GM19025 (cell line): ENCODE results near the gene SVOPL.

Source experiments
- ATAC-seq: cut with Tn5 transposase; IDR thresholded peaks from one replicate; pipeline ENCODE4 v1.9.1; 2021; ENCODE audit warnings: mild to moderate bottlenecking, low read depth, moderate library complexity; ENCODE audit not compliant: unreplicated experiment

The SVOPL gene

DNA sequence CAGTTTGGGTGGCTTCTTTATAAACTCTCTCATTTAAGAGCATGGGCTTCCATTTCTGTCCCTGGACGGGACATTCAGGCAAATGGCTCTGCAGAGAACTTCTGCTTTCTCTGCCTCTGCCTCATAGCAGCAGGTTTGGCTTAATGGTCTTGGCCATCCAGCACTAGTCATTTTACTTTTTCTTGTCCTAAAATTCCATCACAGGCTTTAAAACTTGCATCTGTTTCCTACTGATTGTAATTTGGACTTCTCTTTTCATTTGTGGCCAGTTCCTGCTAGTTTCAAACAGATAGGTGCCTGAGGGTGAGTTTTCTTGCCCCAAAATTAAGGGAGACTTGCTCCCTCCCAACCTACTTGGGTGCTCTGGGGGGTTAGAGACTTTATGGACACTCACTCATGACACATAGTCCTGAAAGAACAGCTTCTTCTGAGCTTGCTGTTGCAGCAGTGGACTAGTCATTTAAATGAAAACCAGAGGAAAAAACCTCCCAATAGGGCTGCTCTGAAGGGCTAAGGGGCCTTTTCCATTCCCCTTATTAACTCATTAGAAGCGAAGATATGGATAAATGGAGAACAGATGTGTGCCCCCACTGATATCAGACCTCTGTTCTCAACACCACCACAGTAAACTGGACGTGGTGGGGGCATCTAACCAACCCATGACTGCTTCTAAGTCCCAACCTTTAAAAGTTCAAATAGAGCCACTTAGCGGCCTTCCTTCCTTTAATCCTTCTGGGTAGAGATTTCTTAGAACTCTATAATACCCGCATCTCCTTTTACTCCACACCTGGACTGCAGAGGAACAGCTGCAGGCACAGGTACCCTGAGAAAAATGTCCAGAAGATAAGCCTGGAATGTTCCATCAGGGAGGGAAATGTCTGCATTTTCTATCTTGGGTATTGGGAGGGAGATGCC is 38.8 kb downstream of the SVOPL start:
- ATAC-seq, result no peak

DNA sequence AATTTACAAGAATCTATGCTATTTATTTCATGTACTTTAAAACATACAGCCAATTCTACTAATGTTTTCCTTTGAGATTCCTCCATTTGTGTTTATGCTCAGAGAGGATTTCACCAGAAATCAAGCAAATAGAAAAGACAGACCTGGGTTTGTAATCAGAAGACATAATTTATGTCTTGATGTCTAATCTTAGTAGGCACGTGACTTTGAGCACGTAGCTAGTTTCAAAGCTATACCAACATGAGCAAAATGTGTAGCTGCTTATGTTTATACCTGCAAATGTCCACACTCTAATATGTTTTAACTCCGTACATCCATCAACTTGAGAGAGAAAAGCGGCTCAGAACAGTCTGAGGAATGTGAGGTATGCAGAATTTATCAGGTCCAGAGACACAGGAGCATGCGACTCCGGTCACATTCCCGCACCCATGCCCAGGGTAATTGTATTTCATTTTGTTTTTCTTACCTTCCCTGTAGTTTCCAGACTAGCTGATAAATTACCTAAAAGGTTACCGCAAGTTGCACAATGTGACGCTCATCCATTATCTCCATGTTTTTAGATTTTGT is 40.0 kb downstream of the SVOPL start:
- ATAC-seq, result no peak

DNA sequence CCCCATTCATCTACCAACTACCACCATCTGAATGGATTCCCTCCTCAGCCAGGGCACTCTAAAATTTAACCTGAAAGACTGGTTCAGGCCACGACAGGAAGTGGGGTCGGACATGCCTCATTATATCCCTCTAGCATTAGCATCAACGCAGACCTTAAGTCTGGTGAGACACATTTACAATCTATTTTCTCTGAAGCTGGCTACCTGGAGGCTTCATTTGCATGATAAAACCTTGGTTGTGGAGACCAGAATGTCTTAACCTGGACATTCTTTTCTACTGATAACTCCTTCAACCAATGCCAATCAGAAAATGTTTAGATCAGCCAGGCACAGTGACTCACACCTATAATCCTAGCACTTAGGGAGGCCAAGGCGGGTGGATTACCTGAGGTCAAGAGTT is 42.3 kb downstream of the SVOPL start:
- no peak for ATAC-seq

DNA sequence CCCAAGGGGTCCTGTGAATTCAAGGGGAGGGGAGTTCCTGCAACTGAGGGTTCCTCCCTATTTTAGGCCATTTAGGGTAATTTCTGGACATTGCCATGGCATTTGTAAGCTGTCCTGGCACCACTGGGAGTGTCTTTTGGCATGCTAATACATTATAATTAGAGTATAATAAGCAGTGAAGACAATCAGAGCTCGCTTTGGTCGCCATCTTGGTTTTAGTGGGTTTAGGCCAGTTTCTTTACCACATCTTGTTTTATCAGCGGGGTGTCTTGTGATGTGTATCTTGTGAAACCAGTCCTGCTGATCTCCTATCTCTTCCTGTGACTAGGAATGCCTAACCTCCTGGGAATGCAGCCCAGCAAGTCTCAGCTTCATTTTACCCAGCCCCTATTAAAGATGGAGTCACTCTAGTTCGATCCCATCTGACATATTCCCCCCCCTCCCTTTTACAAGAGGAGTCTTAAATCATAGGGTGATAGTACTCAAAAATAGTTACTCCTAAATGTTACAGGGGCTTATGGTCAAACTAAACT is 43.2 kb downstream of the SVOPL start:
- no peak for ATAC-seq

DNA sequence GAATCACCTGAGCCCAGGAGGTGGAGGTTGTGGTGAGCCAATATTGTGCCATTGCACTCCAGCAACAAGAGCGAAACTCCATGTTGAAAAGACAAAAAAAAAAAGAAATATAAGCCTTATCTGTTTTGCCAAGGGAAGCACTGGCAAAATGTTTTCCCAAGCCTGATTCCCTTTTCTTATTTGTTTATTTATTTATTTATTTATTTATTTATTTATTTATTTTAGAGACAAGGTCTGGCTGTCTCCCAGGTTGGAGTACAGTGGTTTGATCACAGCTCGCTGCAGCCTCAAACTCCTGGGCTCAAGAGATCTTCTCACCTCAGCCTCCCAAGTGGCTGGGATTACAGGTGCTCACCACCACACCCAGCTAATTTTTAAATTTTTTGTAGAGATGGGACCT is 44.2 kb downstream of the SVOPL start:
- ATAC-seq, result no peak

DNA sequence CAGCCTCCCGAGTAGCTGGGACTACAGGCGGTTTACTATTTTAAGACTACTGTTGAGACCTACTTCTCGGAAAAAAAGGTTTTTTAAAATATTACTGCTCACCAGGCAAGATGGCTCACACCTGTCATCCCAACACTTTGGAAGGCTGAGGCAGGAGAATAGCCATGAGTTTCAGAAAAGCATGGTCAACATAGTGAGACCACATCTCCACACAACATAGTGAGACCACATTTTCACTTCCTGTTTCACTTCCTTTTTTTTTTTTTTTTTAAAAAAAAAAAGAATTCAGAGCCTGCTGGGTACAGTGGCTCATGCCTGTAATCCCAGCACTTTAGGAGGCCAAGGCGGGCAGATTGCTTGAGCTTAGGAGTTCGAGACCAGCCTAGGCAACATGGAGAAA is 46.5 kb downstream of the SVOPL start:
- ATAC-seq, result no peak

DNA sequence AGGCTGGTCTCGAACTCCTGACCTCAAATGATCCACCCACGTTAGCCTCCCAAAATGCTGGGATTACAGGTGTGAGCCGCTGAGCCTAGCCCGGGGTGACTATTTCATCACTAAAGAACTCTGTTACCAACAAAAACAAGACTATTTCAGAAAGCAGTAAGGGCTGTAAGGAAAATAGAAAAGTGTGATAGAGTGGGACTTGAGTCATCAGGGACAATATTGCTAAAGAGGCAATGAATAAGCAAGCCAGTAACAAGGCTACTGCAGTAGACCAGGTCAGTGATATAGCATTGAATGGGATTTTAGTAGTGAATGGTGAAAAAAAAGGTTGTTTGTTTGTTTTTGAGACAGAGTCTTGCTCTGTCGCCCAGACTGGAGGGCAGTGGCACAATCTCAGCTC is 51.7 kb downstream of the SVOPL start:
- no peak for ATAC-seq

DNA sequence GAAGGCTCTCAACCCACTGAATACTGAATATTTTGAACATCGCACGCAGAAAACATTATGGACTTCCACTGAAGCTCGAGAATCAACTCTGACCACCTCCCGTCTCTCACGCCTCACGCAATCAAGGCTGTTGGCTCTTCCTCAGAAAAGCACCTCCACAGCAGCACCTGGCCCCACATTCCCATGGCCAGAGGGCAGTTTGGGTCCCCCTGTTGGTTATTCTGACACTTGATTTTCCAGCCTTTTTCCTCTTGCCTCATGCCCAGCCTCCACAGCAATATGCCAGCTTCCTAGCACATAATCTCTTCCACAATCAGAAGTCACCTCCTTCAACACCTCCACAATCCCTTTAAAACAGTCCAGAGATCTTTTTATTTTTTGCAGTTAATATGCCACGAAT is 55.9 kb downstream of the SVOPL start:
- ATAC-seq, result no peak

DNA sequence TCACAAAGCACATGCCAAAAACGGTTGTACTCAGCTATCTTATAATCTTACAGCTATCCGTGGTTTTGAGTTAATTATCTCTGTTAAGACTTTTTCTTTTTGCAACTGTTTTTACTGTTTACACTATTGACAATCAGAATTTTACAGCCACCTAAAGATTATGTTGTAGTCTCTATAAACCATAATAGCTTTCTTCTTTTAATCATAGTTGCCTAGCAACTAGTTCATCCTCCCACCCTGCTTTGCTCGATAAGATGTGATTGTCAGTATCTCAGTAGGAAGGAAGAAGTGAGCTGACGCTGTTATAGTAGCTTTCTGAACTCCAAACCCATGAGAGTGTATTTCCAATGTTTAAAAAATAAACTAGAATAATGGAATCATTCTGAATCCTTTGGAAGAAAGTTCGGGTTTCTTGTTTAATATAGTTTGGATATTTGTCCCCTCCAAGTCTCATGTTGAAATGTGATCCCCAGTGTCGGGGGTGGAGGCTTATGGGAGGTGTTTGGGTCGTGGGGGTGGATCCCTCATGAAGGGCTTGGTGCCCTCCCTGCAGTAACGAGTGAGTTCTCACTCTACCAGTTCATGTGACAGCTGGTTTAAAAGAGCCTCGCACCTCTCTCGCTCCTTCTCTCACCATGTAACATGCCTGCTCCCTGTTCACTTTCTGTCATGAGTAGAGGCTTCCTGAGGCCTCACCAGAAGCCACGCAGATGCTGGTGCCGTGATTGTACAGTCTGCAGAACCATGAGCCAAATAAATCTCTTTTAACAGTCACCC is 68.1 kb downstream of the SVOPL start:
- no peak for ATAC-seq

DNA sequence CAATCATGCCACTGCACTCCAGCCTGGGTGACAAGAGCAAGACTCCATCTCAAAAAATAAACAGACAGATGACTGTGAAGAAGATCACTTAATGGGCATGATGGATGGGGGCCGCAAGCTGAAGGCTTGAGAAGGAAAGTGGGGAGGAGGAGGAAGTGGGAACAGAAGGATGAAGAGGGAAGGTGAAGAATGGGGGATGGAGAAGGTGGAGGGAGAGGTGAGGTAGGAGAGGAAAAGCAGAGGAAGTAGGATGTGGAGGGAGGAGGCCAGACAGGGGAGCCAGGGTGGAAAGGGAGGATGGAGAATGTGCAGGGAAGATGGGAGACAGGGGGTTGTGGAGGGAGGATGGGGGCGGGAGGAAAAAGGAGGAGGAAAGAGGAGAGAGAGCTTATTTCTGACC is 68.8 kb downstream of the SVOPL start:
- no peak for ATAC-seq

DNA sequence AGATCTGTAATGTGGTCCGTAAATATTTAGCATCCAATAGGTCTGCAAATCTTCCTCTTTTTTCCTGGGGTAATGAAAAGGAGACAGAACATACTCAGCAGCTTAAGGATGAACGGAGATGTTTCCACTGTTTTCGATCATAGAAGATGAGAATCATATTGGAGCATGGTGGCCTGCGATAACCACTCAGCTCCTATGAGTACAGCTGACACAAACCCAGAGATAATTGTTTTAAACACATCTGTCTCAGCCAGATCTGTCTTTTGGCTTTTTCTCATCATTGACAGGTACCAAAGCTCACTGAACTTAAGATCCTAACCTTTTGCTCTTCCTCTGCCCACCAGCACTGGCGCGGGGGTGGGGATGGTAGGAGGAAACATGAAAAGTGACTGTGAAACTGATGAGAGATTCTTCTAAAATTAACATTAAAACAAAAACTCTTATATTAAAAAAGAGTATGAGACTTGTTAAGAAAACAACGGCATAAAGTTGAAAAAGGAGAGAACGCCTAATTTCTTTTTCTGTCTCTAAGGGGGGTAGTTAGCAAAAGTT is 71.0 kb downstream of the SVOPL start:
- no peak for ATAC-seq

DNA sequence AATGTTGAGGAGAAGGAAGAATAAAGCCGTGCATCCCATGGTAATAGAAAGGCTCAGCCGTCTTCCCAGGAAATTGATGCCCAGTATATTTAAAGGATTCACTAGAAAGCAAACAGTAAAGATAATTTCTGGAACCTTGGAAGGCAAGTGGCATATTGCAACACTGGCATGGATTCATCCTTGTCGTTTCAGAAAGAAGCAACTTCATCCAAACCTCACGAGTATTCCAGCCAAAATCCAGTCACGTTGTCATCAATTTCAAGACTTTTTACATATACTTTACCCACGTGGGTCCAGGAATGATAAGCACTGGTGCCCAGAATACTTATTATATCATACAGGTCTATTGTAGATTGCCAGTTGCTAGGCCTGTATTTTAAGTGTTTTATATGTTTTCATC is 73.8 kb downstream of the SVOPL start:
- ATAC-seq, result no peak

DNA sequence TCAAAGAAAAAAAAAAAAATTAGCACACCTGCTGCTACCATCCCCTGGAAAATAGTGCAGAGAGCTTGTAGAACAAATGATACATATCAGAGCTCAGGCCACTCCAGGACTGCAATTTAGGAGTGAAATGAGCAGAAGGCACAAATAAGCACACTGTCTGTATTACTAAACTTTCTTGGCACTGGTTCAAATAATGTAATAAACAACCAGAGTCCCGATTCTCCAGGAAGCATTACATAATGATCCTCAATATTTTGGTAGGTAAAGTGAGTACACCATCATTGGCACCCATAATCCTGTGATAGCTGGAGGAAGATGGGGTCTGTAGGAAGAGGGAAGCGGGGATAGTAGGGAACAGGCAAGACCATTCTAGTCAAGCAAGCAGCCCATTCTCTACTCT is 74.3 kb downstream of the SVOPL start:
- ATAC-seq, result no peak

DNA sequence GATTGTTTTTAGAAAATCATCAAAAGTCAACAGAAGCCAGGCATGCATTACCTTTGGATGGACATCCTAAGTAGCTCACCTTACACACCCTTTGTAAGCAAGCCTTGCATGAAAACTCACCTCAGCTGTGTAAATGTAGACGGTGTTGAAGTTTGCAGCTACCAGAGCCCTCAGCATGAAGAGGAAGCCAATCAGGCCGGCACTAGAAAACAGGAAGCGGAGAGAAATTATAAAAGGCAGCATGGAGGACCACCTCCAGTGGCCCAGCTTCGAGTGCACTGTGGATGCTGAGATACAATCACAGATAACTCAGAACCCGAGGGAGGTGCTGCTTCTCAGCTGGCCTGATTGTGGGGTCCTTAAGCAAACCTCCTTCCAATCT is 75.3 kb downstream of the SVOPL start:
- ATAC-seq, result no peak

DNA sequence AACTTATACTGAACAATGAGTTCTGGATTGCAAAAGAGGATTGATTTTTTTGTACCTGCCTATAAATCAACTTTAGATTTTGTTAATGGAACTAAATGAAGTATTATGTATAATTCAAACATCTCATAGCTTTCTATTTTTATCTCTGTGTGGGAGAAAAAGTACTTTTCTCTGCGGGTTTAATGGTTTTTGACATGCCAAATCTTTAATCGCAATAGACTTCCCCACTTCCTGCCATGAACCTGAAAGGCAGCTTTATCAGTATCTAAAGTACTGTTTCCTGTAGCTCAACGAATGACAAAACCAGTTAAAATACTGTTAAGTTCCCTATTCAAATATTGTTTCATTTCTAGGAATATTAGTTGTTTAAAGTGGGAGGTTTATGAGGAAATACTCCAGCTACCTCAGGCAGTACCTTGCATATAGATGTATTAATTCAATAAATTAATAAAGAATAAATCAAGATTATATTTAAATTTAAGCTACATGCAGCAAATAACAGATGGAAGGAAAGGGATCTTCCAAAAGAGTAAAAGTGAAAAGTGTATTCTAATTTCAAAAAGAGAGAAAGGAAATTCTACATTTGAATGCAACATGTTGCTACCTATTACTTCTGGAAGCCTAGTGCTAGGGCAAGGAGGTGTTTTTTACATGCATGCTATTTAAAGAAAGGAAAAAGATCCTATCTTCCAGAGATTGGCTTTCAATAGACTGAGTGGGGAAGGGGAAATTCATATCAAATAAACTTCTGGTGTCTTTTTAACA is 75.9 kb downstream of the SVOPL start:
- ATAC-seq, result no peak

DNA sequence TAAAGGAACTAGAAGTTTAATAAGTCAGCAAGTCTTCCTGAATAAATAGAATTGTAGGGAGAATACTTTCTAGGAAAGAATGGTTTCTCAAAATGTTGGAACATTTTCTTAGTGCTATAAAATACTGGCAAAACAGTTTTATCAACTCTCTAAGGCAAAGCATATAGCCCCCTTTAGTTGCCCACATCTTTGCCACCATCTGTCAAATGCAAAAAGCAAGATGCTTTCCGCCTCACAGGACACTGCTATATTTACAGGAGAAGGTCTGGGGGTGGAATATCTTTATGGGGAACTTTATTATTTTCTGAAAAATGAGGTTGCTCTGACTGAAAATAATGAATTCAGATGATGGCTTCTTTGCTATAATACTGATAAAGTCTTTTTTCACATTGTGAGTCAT is 78.3 kb downstream of the SVOPL start:
- ATAC-seq, result no peak

DNA sequence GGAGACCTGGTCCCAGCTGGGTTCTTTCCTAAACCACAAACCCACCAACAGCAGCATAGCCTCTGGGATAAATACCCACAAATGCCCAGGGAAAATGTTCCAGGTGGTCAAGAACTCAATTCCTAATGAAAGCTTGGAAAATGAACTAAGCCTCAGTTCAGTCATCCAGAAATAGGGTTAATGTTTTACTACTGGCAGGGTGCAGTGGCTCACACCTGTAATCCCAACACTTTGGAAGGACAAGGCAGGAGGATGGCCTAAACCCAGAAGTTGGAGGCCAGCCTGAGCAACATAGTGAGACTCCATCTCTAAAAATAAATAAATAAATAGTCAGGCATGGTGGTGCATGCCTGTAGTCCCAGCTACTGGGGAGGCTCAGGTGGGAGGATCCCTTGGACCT is 82.2 kb downstream of the SVOPL start:
- no peak for ATAC-seq

DNA sequence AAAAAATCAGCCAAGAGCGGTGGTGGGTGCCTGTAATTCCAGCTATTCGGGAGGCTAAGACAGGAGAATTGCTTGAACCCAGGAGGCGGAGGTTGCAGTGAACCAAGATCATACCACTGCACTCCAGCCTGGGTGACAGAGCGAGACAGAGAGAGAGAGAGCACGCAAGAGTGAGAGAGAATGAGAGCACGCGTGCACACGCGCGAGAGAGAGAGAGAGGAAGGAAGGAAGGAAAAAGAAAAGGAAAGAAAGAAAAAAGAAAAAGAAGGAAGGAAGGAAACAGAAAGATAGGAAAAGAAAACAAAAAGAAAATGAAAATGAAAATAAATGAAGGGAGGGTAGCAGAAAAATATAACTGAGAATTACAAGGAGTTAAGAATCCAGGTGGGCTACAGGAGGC is 82.7 kb downstream of the SVOPL start:
- no peak for ATAC-seq

DNA sequence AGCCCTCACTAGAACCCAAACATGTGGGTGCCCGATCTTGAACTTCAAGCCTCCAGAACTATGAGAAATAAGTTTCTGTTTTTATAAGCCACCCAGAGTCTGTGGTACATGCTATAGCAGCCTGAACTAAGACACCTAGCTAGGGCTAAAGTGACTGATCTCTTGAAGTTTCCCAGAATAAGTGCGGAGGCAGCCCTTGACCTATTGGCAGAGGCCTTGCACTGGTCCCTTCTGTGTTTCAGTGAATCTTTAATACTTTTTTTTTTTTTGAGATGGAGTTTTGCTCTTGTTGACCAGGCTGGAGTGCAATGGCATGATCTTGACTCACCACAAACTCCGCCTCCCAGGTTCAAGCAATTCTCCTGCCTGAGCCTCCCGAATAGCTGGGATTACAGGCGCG is 85.1 kb downstream of the SVOPL start:
- ATAC-seq, result no peak

DNA sequence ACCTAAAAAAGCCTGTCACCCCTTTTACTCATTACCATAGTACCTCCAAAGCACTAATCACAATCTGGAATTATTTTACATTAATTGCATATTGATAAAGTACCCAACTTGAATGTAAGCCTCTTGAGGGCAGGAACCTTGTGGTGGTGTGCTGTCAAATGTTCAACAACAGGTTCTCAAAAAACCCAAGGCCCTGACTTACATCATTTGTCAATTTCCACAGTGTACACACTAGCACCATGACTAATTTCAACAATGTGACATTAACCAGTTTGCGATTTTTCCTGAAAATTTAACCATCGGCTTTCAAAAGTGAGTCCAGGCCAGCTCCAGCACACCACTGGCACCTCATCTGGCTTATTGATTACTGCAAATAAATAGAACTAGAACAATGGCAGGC is 87.5 kb downstream of the SVOPL start:
- no peak for ATAC-seq
